AG08395 (cell line): Measurements from ENCODE around the gene TMEM53.
A peak's percentile ranks its signal among the peaks of the same experiment; 100 is the strongest.

Experiments
- DNase-seq: peaks from one replicate; pipeline ENCODE4 v3.0.0; 2012; ENCODE audit warnings: mixed read lengths, low spot score

Gene TMEM53

GRCh38 chr1:44698138-44698537 is 23.9 kb upstream of the TMEM53 start:
- no peak for DNase-seq

- DNase-seq = no peak
Measured at GRCh38 chr1:44696789-44697345, 22.6 kb upstream of the TMEM53 start.

- no peak for DNase-seq
Measured at GRCh38 chr1:44696101-44696500, 21.8 kb upstream of the TMEM53 start.

- DNase-seq = no peak
Measured at GRCh38 chr1:44695671-44696070, 21.4 kb upstream of the TMEM53 start.

- DNase-seq = no peak
Measured at GRCh38 chr1:44694863-44695478, 20.7 kb upstream of the TMEM53 start.

GRCh38 chr1:44693900-44694299 is 19.6 kb upstream of the TMEM53 start:
- no peak for DNase-seq

GRCh38 chr1:44693159-44693558 is 18.9 kb upstream of the TMEM53 start:
- no peak for DNase-seq

- no peak for DNase-seq
Measured at GRCh38 chr1:44689447-44689765, 15.1 kb upstream of the TMEM53 start.

GRCh38 chr1:44688760-44689446 is 14.6 kb upstream of the TMEM53 start:
- DNase-seq = no peak

GRCh38 chr1:44685881-44686280 is 11.6 kb upstream of the TMEM53 start:
- DNase-seq = no peak

GRCh38 chr1:44685218-44685617 is 10.9 kb upstream of the TMEM53 start:
- DNase-seq = no peak

- no peak for DNase-seq
Measured at GRCh38 chr1:44684525-44684924, 10.2 kb upstream of the TMEM53 start.

- no peak for DNase-seq
Measured at GRCh38 chr1:44682883-44683265, 8.6 kb upstream of the TMEM53 start.

GRCh38 chr1:44681905-44682882 is 7.9 kb upstream of the TMEM53 start:
- no peak for DNase-seq

GRCh38 chr1:44679468-44679867 is 5.2 kb upstream of the TMEM53 start:
- no peak for DNase-seq

- DNase-seq = no peak
Measured at GRCh38 chr1:44678626-44679025, 4.3 kb upstream of the TMEM53 start.

- no peak for DNase-seq
Measured at GRCh38 chr1:44678120-44678519, 3.8 kb upstream of the TMEM53 start.

- DNase-seq = peak; percentile 57
Measured at GRCh38 chr1:44677201-44677766, 3.0 kb upstream of the TMEM53 start.

- DNase-seq = no peak
Measured at GRCh38 chr1:44676484-44677200, 2.4 kb upstream of the TMEM53 start.

GRCh38 chr1:44675186-44675585 is 905 bp upstream of the TMEM53 start:
- DNase-seq = no peak

- DNase-seq = peak; percentile 15
Measured at GRCh38 chr1:44673675-44674112, 587 bp downstream of the TMEM53 start.
